ENCODE measurements around the gene ARHGEF10L.

Gene ARHGEF10L

DNA sequence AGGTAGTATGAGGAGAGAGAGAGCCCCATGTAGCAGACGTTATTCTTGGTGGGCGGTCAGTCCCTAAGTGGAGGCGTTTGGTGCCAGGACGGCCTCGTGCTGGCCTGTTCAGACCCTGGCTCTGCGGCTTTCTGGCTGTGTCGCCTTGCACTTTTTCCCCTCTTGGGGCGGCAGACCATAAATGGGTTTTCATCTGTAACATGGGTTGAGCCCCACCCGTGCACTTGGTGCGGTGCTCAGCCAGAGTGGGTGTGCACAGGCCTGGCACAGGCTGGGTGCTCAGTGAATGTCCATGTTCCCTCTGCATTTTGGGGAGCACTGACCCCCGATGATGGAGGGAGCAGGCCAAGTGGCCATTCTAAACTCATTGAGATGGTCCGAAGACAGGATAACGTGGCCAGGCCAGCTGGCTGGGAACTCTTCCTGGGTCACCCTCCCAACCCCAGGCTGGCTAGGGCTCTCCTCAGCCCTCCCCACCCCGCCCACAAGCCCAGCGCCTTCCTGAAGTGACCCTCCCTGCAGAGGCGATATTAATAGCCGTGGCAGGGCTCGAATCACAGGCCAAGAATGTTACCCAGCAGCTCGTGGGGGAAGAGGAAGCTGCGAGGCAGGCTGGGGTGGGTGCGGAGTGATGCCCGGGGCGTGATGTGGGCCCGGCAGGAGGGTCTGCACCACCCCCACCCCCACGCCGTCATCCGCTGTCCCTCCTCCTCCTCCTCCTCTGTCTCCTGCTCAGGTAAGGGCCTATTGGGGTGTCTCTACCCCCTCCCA, 78.5 kb downstream of the ARHGEF10L start:
- in situ Hi-C loops (cut with HindIII; ENCODE audit: low pct_ligation_motif_present, low sequenced_read_pairs): no loop called here
- H3K27me3 ChIP-seq (replicated peaks): no peaks in the 10 kb centered on the region
- no peaks in the 10 kb centered on the region for H3K36me3 ChIP-seq (replicated peaks)
- H3K4me3 ChIP-seq (ENCODE audit: low read depth, low read length): peak overlapping the region; percentile 34
- DNase-seq: peak; percentile 40
- H3K27ac ChIP-seq: no peak overlapping the region
- TF ChIP-seq, protein P1, sequence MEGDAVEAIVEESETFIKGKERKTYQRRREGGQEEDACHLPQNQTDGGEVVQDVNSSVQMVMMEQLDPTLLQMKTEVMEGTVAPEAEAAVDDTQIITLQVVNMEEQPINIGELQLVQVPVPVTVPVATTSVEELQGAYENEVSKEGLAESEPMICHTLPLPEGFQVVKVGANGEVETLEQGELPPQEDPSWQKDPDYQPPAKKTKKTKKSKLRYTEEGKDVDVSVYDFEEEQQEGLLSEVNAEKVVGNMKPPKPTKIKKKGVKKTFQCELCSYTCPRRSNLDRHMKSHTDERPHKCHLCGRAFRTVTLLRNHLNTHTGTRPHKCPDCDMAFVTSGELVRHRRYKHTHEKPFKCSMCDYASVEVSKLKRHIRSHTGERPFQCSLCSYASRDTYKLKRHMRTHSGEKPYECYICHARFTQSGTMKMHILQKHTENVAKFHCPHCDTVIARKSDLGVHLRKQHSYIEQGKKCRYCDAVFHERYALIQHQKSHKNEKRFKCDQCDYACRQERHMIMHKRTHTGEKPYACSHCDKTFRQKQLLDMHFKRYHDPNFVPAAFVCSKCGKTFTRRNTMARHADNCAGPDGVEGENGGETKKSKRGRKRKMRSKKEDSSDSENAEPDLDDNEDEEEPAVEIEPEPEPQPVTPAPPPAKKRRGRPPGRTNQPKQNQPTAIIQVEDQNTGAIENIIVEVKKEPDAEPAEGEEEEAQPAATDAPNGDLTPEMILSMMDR (IDR thresholded peaks at IDR 0.05; ENCODE audit: low read depth, low read length, missing control alignments): no peak

DNA sequence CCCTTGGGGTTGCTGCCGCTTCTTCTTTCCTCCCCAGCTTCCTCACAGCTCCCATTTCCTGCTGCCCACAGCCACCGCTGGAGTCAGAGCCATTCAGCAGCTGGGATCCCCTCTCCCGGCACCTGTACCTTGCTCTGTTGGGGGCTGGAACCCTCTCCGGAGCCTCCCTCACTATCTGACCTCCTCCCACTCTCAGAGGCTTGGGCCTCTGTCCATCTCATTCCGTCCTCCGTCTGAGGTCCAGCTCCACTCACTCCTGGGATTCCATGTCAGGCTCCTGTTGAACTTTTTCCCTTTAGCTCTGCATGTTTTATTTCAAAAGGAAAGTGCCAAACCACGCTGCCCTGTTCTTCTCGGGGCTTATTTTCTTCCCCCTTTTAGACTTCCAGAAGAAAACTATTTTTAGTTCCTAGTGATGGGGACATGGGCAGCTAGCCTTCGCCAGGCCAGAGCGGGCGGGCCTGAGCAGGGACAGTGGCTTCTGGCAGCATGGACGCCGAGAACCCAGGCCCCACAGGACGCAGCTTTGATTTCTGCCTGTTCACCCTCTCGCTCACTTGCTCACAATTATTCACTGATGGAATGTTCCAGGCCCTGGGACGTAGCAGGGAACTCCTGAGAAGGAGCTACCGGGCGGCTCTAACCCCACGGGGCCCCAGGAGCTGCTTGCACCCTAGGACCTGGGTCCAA, 79.2 kb downstream of the ARHGEF10L start:
- Histone ChIP-seq H3K27me3 (replicated peaks) (no peaks in the 10 kb centered on the region), H3K27ac (no peak overlapping the region), H3K36me3 (replicated peaks) (no peaks in the 10 kb centered on the region), H3K4me3 (ENCODE audit: low read depth, low read length) (peak overlapping the region; percentile 34)
- TF ChIP-seq, protein P1 (IDR thresholded peaks at IDR 0.05; ENCODE audit: low read depth, low read length, missing control alignments): no peak
- DNase-seq: no peak
- in situ Hi-C loops (cut with HindIII; ENCODE audit: low pct_ligation_motif_present, low sequenced_read_pairs): no loop called here

DNA sequence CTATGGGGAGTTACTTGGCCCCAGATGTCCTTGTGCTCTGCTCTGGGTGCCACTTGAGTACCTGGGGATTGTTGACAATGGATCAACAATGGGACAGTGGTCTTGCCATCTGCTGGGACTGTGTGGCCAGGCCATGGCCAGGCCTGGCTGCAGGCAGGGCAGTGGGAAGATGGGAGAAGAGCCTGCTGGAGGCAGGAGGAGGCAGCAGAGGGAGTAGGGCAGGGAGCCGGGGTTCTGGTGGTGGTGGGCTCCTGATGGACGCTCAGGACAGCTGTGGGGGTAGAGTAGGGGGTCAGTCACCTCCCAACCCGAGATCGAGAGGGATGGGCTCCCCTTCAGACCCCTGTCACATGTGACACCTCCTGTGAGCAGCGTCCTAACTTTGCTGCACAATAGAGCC, 81.0 kb downstream of the ARHGEF10L start:
- Histone ChIP-seq H3K4me3 (ENCODE audit: low read depth, low read length) (no peak overlapping the region), H3K27me3 (replicated peaks) (no peaks in the 10 kb centered on the region), H3K27ac (no peak overlapping the region), H3K36me3 (replicated peaks) (no peaks in the 10 kb centered on the region)
- DNase-seq: no peak
- TF ChIP-seq, protein P1 (IDR thresholded peaks at IDR 0.05; ENCODE audit: low read depth, low read length, missing control alignments): no peak
- in situ Hi-C loops (cut with HindIII; ENCODE audit: low pct_ligation_motif_present, low sequenced_read_pairs): no loop called here

DNA sequence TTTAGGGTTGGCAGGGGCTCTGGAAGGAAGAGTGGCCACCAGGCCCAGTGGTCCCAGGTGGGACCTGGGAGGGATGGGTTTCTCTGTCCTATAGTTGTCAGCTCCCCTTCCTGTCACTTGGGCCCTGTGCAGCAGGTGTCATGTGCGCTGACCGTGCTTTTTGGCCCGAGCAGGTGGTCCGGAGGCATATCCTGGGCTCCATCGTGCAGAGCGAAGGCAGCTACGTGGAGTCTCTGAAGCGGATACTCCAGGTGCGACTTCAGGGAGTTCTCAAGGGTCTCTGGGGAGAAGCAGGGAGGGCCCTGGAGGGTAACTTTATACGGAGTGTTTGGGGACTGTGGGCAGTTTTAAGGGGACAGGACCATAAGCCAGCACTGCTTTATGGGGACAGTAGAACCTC, 82.2 kb downstream of the ARHGEF10L start:
- Histone ChIP-seq H3K36me3 (replicated peaks) (no peaks in the 10 kb centered on the region), H3K27ac (no peak overlapping the region), H3K27me3 (replicated peaks) (no peaks in the 10 kb centered on the region), H3K4me3 (ENCODE audit: low read depth, low read length) (no peak overlapping the region)
- TF ChIP-seq, protein P1 (IDR thresholded peaks at IDR 0.05; ENCODE audit: low read depth, low read length, missing control alignments): no peak
- DNase-seq: no peak
- in situ Hi-C loops (cut with HindIII; ENCODE audit: low pct_ligation_motif_present, low sequenced_read_pairs): no loop called here

DNA sequence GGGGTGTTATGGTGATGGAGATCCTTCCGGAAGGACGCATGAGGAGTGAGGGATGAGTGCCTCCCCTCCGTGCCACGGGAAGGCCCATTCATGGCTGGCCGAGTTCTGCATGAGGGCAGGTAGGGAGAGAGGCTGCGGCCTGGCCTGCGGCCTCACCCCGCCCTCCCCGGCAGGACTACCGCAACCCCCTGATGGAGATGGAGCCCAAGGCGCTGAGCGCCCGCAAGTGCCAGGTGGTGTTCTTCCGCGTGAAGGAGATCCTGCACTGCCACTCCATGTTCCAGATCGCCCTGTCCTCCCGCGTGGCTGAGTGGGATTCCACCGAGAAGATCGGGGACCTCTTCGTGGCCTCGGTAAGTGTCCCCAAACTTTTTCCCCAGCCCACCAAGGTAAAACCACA, 83.3 kb downstream of the ARHGEF10L start:
- no peaks in the 10 kb centered on the region for H3K27me3 ChIP-seq (replicated peaks)
- no peak overlapping the region for H3K27ac ChIP-seq
- in situ Hi-C loops (cut with HindIII; ENCODE audit: low pct_ligation_motif_present, low sequenced_read_pairs): no loop called here
- TF ChIP-seq, protein P1 (IDR thresholded peaks at IDR 0.05; ENCODE audit: low read depth, low read length, missing control alignments): no peak
- DNase-seq: no peak
- H3K36me3 ChIP-seq (replicated peaks): no peaks in the 10 kb centered on the region
- H3K4me3 ChIP-seq (ENCODE audit: low read depth, low read length): no peak overlapping the region
